ENCODE data around the gene CPT1B. TPM values are rescaled to one million over a fixed set of nuclear protein-coding genes. Genes with fewer than 3 reads are reported as not detected.
"Not testable (repeated sequence)": the region's sequence is repeated elsewhere in the genome, so short reads cannot be mapped to it uniquely, and the experiment has no call there.

Gene CPT1B
- total RNA-seq, 4 donors from 2014 or later: 4.7 to 12.0 (median 6.8) TPM

DNA sequence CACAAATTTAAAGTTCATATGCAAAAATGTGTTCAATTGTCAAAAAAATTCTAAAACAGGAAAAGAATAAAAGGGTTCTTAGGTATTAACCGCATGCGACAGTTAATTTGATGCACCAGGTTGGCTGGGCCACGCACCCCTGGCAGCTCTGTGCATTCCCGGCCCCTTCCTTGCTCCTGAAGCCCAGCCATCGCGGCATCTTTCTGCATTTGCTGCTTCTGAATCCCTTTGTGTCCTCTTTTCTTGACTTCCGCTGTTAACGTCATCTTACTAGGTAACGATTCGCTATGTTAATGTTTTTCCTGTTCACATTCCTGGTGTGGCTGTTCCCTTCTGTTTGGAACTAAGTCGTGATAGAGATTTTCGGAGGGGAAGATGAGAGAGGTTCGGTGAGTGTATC lies 40.5 kb downstream of the CPT1B start:
- intact Hi-C loops (cut with DNase I; ENCODE audit: low total_unique reads): no loop called here
- no peak overlapping the region for H3K4me3 ChIP-seq (ENCODE audit: low read depth, poor library complexity, severe bottlenecking)
- DNase-seq (ENCODE audit: low spot score in 2 of 2): no peak
- 85 to 90% methylated on average over 13 of the region's 13 CpGs for WGBS, 2 donors
- TF ChIP-seq POLR2A (IDR thresholded peaks at IDR 0.05): no peak
- TF ChIP-seq, protein P1, sequence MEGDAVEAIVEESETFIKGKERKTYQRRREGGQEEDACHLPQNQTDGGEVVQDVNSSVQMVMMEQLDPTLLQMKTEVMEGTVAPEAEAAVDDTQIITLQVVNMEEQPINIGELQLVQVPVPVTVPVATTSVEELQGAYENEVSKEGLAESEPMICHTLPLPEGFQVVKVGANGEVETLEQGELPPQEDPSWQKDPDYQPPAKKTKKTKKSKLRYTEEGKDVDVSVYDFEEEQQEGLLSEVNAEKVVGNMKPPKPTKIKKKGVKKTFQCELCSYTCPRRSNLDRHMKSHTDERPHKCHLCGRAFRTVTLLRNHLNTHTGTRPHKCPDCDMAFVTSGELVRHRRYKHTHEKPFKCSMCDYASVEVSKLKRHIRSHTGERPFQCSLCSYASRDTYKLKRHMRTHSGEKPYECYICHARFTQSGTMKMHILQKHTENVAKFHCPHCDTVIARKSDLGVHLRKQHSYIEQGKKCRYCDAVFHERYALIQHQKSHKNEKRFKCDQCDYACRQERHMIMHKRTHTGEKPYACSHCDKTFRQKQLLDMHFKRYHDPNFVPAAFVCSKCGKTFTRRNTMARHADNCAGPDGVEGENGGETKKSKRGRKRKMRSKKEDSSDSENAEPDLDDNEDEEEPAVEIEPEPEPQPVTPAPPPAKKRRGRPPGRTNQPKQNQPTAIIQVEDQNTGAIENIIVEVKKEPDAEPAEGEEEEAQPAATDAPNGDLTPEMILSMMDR (IDR thresholded peaks at IDR 0.05): no peak

DNA sequence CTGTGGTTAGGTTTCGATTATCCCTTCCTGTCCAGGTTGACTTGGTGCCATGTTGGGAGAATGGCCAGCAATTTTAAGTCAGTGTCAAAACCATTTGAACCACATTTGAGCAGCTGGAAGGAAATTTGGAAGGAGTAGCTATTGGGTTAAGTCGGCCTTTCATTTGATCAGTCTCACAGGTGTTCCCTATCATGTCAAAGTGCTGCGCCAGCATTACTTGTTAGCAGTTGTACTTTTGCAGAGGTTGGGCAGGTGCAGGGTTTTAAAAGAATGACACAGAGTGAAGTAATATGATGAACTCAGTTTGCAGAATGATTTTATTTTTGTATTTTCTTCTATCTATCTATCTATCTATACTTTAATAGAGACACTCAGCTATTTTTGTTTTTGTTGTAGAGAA lies 42.0 kb downstream of the CPT1B start:
- intact Hi-C loops (cut with DNase I; ENCODE audit: low total_unique reads): no loop called here
- 54 to 69% methylated on average over 3 of the region's 3 CpGs for WGBS, 2 donors
- TF ChIP-seq POLR2A (IDR thresholded peaks at IDR 0.05): no peak
- TF ChIP-seq, protein P1 (IDR thresholded peaks at IDR 0.05): no peak

DNA sequence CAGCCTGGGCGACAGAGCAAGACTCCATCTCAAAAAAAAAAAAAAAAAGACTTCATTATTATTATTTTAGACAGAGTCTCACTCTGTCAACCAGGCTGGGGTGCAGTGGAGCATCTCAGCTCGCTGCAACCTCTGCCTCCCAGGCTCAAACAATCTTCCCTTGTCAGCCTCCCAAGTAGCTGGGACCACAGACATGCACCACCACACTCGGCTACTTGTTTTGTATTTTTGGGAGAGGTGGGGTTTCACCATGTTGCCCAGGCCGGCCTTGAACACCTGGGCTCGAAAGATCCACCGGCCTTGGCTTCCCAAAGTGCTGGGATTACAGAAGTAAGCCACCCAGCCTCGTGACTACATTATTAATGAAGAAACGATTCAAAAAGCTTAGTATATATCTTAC lies 43.1 kb downstream of the CPT1B start:
- no peak for TF ChIP-seq POLR2A (IDR thresholded peaks at IDR 0.05)
- TF ChIP-seq, protein P1 (IDR thresholded peaks at IDR 0.05): no peak
- no peak for DNase-seq (ENCODE audit: low spot score in 2 of 2)
- intact Hi-C loops (cut with DNase I; ENCODE audit: low total_unique reads): no loop called here
- 89 to 92% methylated on average over 8 of the region's 8 CpGs for WGBS, 2 donors
- H3K4me3 ChIP-seq (ENCODE audit: low read depth, poor library complexity, severe bottlenecking): no peak overlapping the region

More for the DNA sequence above, 42.0 kb downstream of the CPT1B start:
- DNase-seq (ENCODE audit: low spot score in 2 of 2): no peak
- H3K4me3 ChIP-seq (ENCODE audit: low read depth, poor library complexity, severe bottlenecking): no peak overlapping the region

DNA sequence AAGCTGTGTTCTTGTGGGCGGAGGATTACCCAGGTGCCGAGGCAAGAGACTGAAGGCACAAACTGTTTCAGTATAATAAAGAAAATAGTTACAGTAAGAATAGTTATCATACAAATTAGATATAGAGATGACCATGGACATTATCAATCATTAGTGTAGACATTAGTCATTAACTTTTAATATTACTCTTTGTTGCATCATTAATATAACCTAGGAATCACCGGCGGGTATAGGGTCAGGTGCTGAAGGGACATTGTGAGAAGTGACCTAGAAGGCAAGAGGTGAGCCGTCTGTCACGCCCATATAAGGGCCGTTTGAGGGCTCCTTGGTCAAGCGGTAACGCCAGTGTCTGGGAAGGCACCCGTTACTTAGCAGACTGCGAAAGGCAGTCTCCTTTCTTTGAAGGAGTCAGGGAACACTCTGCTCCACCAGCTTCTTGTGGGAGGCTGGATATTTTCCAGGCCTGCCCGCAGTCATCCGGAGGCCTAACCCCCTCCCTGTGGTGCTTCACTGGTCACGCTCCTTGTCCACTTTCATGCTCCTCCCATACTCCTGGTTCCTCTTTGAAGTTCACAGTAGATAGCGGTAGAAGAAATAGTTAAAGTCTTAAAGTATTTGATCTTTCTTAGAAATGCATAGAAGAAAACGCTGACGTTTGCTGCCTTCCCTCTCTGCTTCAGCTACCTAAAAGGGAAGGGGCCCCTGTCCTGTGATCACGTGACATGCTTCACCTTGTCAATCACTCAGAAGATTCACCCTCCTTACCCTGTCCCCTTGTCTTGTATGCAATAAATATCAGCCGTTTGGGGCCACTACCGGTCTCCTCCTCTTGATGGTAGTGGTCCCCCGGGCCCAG lies 44.1 kb downstream of the CPT1B start:
- peak in 1 of 2 donors; percentile 50 for DNase-seq (ENCODE audit: low spot score in 2 of 2)
- WGBS, 2 donors: 48 to 61% methylated on average over 21 of the region's 21 CpGs
- intact Hi-C loops (cut with DNase I; ENCODE audit: low total_unique reads); H3K4me3 ChIP-seq (ENCODE audit: low read depth, poor library complexity, severe bottlenecking): not testable (repeated sequence)

DNA sequence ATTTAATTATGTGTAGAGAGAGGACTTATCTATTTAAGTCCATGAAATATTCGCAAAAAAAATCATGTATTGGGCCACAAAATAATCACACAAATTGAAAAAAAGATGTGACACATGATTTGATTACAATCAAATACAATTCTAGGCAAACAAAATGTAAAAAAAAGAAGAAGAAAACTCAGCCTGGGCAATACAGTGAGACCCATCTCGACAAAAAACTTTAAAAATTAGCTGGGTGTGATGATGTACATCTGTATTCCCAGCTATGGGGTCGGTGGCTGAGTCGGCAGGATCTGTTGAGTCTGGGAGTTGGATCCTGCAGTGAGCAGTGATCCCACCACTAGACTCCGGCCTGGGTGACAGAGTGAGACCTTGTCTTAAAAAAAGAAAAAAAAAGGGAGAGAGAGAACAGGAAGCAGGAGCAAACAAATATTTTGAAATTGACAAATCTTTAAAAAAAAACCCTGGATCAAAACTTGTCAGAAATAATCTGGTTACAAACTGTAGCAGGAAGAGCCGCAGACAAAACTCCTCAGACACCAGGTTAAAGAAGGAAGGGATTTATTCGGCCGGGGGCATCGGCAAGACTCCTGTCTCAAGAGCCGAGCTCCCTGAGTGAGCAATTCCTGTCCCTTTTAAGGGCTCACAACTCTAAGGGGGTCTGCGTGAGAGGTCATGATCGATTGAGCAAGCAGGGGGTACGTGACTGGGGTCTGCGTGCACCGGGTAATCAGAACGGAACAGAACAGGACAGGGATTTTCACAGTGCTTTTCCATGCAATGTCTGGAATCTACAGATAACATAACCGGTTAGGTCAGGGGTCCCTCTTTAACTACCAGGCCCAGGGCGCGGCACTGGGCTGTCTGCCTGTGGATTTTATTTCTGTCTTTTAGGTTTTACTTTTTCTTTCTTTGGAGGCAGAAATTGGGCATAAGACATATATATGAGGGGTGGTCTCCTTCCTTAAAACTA lies 45.1 kb downstream of the CPT1B start:
- TF ChIP-seq, protein P1 (IDR thresholded peaks at IDR 0.05): no peak
- TF ChIP-seq POLR2A (IDR thresholded peaks at IDR 0.05): no peak
- no peak for DNase-seq (ENCODE audit: low spot score in 2 of 2)
- H3K4me3 ChIP-seq (ENCODE audit: low read depth, poor library complexity, severe bottlenecking): no peak overlapping the region
- 71 to 77% methylated on average over 19 of the region's 19 CpGs for WGBS, 2 donors
- intact Hi-C loops (cut with DNase I; ENCODE audit: low total_unique reads): no loop called here

Measured in lower leg skin (tissue), 4 donors.